GM12873 (cell line): ENCODE measurements around the gene CAMTA1.

Source experiments
- TF ChIP-seq, protein P1 (sequence below): IDR thresholded peaks from 2 replicates; pipeline ENCODE4 v1.5.1; 2012; ENCODE audit warnings: low read depth, mild to moderate bottlenecking, moderate library complexity, low read length, control low read depth; ENCODE audit not compliant: insufficient read depth; ENCODE audit errors: missing control alignments

Gene CAMTA1

DNA sequence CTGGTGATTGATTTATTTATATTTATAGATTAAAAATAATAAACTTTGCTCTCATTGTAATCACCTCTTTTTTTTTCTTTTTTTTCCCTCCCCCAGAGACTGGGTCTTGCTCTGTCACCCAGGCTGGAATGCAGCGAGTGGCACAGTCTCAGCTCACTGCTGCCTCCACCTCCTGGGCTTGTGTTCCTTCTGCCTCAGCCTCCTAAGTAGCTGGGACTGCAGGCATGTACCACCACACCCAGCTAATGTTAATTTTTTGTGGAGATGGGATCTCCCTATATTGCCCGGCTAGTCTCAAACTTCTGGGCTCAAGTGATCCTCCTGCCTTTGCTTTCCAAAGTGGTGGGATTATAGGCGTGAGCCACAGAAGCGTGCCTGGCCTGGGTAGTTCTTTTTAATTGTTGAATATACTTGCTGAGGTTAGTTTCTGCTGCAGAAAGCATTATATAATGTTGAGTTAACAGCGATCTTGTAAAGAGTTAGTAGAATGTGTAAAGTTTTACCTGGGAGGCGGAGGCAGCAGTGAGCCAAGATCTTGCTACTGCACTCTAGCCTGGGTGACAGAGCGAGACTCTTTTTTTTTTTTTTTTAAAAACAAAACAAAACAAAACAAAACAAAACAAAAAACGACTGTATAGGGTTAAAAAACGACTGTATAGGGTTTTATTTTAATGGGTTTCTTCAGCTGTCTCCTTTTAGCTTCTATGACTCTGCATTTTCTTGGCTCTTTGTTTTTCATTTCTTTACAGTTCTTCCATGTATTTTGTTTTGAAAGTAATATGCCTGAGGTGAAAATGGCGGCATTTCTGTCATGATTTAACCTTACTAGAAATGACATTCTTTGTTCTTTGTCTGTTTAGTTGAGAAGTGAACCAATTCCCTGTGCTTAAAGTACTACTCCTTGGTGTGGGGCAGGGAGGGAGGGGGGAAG lies 82.7 kb downstream of the CAMTA1 start:
- TF ChIP-seq, protein P1, sequence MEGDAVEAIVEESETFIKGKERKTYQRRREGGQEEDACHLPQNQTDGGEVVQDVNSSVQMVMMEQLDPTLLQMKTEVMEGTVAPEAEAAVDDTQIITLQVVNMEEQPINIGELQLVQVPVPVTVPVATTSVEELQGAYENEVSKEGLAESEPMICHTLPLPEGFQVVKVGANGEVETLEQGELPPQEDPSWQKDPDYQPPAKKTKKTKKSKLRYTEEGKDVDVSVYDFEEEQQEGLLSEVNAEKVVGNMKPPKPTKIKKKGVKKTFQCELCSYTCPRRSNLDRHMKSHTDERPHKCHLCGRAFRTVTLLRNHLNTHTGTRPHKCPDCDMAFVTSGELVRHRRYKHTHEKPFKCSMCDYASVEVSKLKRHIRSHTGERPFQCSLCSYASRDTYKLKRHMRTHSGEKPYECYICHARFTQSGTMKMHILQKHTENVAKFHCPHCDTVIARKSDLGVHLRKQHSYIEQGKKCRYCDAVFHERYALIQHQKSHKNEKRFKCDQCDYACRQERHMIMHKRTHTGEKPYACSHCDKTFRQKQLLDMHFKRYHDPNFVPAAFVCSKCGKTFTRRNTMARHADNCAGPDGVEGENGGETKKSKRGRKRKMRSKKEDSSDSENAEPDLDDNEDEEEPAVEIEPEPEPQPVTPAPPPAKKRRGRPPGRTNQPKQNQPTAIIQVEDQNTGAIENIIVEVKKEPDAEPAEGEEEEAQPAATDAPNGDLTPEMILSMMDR = no peak

DNA sequence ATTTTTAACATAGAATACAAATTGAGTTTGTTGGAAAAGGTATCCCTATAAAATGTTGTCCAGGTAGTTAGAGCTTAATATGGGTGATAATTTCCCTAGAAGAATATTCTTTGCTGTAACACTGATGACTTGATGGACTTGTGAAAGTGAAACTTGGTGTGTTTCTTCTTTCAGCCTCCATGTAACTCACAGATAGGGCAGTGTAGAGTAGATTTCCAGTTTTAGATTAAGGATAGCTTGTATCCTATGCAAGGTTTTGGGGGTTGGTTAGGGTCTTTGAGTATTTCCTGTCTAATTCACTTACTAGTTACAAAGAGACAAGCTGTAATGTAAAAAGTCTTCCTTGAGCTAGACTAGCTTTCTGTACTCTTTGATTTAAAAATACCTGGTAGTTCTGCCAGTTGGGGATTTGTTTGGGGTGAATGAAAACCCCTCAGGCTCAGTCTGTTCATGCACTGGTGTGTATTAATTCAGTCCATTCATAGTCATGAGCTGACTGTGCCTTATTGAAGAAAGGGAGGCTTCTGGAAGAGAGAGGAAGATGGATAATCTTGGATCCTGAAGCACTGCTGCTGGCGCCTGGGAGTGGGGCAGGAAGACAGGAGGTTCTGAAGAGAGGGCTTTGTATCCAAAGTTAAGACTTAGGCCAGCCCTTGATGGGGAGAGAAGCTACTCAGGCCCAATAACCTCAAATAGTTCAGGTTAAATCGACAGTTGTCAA lies 83.6 kb downstream of the CAMTA1 start:
- TF ChIP-seq, protein P1 = no peak

DNA sequence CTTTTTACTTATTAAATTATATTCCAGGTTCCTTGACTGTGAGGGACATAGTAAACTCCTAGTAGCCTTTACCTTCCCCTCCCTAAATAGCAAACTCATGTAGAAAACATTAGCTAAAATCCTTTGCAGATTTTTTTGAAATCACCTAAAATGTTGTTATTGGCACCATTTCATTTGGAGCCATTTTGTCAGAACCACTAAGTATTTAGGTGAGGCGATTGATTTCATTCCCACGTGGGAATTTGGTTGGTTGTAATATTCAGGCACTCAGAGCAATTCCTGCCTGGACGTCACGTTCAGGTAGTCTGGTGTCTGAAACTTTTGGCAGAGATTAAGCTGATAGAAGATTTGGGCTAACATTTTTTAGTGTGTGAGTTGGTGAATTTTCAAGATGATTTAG lies 84.3 kb downstream of the CAMTA1 start:
- TF ChIP-seq, protein P1 = no peak

DNA sequence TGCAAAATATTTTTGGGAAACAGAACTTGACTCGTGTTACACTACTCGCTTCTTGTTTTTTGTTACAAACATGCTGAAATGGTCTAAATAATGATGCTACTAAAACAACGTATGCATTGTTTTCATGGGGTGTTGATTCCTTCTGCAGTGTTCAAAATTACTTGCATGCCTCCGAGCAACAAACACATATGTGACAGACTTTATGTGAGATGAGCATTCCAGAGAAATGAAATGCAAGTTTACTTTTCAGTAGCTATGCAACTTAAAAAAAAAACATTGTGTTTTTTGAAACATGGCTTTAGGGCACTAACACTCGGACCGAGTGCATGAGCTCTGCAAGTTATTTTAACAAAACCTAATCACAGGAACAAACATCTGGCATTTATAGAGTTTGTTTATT lies 84.8 kb downstream of the CAMTA1 start:
- TF ChIP-seq, protein P1 = no peak

DNA sequence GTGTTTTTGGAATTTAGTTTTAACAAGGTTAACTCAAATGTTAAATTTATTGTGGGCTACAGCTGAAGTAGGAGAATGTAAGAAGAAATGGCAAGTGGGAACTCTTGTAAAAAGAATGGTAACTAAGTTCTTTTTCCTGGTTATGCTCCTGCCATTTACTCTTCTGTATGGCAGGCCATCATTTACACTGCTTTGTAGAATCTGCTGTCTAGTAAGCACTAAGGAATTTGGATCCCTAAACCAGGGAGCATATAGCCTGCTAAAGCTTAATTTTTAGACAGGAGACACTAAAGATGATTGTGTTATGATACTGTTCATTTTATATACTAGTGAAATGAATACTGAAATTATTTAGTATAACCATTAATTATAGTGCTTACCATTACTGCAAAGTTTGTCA lies 85.3 kb downstream of the CAMTA1 start:
- TF ChIP-seq, protein P1 = no peak

DNA sequence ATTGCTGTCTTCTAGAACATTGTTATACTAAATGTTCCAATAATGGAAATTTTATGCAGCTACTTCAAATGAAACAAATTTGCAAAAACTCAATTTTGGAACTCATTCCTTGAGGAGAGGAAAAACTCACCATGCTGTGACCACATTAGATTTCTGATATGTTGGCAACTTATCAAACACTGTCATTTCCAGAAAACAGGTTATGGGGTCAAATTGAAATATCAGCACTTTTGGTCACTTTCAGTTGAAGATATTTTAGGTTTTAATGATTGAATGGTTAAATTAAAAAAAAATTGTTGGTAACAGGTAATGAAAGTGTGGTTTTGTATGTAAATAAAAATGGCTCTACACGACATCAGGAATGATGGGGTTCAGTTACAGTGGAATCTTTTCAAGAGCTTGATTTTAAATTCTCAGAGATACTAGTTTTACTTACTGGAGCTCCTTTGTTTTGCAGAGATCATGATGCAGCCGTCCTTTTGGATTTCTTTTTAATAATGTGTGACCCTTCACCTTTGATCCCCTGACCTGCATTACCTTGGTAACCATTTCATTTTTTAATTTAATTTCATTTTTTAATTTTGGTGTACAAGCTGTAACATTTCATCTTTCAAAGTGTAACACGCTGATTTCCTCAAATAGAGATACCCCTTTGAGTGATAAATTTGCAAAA lies 86.2 kb downstream of the CAMTA1 start:
- TF ChIP-seq, protein P1 = no peak

DNA sequence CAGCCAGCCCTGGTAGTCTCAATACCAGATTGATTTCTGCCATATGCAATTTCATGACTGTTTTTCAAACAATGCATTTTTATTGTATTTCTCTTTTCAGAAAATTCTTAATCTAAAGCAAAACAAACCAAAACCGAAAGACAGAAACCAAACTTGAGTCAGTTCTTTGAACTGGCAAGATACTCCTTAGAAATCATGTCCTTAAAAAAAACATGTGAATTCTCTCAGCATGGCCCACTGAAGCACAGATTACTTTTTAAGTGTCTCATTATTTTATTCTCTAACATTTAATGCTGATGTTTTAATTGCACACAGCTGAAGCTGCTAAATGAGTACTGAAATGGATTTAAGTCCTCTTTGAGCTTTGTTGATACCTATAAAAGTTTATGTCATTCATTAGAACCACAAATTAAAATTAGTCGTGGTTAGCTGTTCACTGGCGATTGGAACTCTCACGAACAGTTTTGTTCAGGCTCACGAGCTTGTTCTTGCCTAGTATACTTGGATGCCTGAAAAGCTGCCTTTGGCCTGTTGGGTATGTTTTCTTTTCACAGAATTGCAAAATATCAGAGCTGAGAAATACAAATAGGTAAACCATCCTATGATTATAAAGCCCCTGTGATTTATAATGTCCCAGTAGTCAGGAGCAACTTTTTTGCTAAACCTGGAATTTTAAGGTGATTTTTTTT lies 87.5 kb downstream of the CAMTA1 start:
- TF ChIP-seq, protein P1 = no peak
